DND-41 (cell line): ENCODE measurements around the gene MCM9.

Experiments
- ATAC-seq: fragments of 200-7000 bp; cut with Tn5 transposase; 3 replicates; pipeline ENCODE4 v1.9.1; 2021; ENCODE audit warnings: low read depth; ENCODE audit not compliant: insufficient read depth
- DNase-seq: peaks from one replicate; pipeline ENCODE4 v3.0.0-alpha.2; 2020
- H2AFZ ChIP-seq: 2 replicates; pipeline ENCODE4 v1.6.0; 2012; ENCODE audit warnings: low read depth, low read length
- H3K27ac ChIP-seq: 2 replicates; pipeline ENCODE4 v1.5.1; 2012; ENCODE audit warnings: low read length, inconsistent platforms
- H3K27me3 ChIP-seq: fragments of 200-600 bp; sonication (generic); 2 replicates; pipeline ENCODE4 v1.6.0; 2012; ENCODE audit warnings: low read length, mild to moderate bottlenecking, inconsistent platforms; ENCODE audit not compliant: insufficient read depth, poor library complexity
- H3K36me3 ChIP-seq: 2 replicates; pipeline ENCODE4 v1.5.1; 2012; ENCODE audit warnings: low read length, inconsistent platforms; ENCODE audit not compliant: insufficient read depth
- H3K4me1 ChIP-seq: 2 replicates; pipeline ENCODE4 v1.5.1; 2012; ENCODE audit warnings: mild to moderate bottlenecking, low read length; ENCODE audit not compliant: insufficient read depth
- H3K4me2 ChIP-seq: 2 replicates; pipeline ENCODE4 v1.6.0; 2012; ENCODE audit warnings: mild to moderate bottlenecking, moderate library complexity, low read length, inconsistent platforms; ENCODE audit not compliant: insufficient read depth
- H3K4me3 ChIP-seq, 2 experiments: fragments of 200-600 bp in 1 of 2; shearing (Covaris generic) in 1 of 2; 2 replicates each; pipeline ENCODE4 v1.5.1; 2012 to 2016; ENCODE audit warnings: inconsistent platforms in 2 of 2, low read length in 2 of 2, mild to moderate bottlenecking in 2 of 2, low read depth in 1 of 2, moderate library complexity in 1 of 2
- H3K79me2 ChIP-seq: 2 replicates; pipeline ENCODE4 v1.6.0; 2012; ENCODE audit warnings: low read length, inconsistent platforms; ENCODE audit not compliant: insufficient read depth
- H3K9ac ChIP-seq: 2 replicates; pipeline ENCODE4 v1.6.0; 2012; ENCODE audit warnings: low read depth, mild to moderate bottlenecking, inconsistent platforms, low read length, moderate library complexity
- H3K9me3 ChIP-seq: 2 replicates; pipeline ENCODE4 v1.5.1; 2012; ENCODE audit warnings: low read length, moderate library complexity, mild to moderate bottlenecking, inconsistent platforms; ENCODE audit not compliant: insufficient read depth, severe bottlenecking
- H4K20me1 ChIP-seq: 2 replicates; pipeline ENCODE4 v1.6.0; 2012; ENCODE audit warnings: low read length; ENCODE audit not compliant: insufficient read depth
- EZH2 ChIP-seq: IDR thresholded peaks from 3 replicates; pipeline ENCODE4 v1.6.1; 2012; ENCODE audit warnings: borderline replicate concordance, low read depth, mild to moderate bottlenecking, moderate library complexity, low read length, inconsistent platforms; ENCODE audit not compliant: severe bottlenecking
- TF ChIP-seq, protein P1 (sequence below): IDR thresholded peaks from 2 replicates; pipeline ENCODE4 v1.5.1; 2012; ENCODE audit warnings: borderline replicate concordance, low read length, moderate library complexity, mild to moderate bottlenecking; ENCODE audit not compliant: poor library complexity, severe bottlenecking; ENCODE audit errors: extremely low read depth

Gene MCM9

DNA sequence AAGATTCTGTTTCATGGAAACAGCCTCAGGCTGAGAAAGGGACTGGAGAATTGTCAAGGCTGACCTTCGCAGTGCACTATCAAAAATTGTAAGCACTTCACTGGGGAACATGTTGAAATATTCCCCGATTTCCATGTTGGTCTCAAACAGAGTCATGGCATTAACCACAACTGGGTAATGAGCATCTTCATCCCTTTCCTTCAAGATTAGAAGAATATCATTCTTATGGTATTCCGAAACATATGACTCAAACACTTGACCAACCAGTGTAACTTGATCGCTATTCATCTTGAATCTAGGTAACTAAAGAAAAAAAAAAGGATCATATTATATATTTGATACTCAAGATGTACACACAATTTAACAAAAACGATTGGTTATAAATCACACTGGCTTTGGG lies 3.5 kb downstream of the MCM9 start:
- peaks cover 10% of the 10 kb centered on the region; the same call in 1 of the 2 replicates for H4K20me1 ChIP-seq
- H2AFZ ChIP-seq: no peak overlapping the region
- H3K4me2 ChIP-seq: 0 out of 2 replicates have a peak overlapping the region, but pooled peaks have one; percentile 1
- no peak for DNase-seq
- H3K27ac ChIP-seq: no peak overlapping the region
- H3K4me3 ChIP-seq: no peak overlapping the region
- no peak overlapping the region for H3K9ac ChIP-seq
- peaks cover 49% of the 10 kb centered on the region for H3K36me3 ChIP-seq
- TF ChIP-seq, protein P1, sequence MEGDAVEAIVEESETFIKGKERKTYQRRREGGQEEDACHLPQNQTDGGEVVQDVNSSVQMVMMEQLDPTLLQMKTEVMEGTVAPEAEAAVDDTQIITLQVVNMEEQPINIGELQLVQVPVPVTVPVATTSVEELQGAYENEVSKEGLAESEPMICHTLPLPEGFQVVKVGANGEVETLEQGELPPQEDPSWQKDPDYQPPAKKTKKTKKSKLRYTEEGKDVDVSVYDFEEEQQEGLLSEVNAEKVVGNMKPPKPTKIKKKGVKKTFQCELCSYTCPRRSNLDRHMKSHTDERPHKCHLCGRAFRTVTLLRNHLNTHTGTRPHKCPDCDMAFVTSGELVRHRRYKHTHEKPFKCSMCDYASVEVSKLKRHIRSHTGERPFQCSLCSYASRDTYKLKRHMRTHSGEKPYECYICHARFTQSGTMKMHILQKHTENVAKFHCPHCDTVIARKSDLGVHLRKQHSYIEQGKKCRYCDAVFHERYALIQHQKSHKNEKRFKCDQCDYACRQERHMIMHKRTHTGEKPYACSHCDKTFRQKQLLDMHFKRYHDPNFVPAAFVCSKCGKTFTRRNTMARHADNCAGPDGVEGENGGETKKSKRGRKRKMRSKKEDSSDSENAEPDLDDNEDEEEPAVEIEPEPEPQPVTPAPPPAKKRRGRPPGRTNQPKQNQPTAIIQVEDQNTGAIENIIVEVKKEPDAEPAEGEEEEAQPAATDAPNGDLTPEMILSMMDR: no peak
- no peak for TF ChIP-seq EZH2
- peaks cover 63% of the 10 kb centered on the region for H3K79me2 ChIP-seq
- no peaks in the 10 kb centered on the region for H3K9me3 ChIP-seq
- H3K4me1 ChIP-seq: peaks cover 35% of the 10 kb centered on the region
- no peak for ATAC-seq
- no peaks in the 10 kb centered on the region for H3K27me3 ChIP-seq

DNA sequence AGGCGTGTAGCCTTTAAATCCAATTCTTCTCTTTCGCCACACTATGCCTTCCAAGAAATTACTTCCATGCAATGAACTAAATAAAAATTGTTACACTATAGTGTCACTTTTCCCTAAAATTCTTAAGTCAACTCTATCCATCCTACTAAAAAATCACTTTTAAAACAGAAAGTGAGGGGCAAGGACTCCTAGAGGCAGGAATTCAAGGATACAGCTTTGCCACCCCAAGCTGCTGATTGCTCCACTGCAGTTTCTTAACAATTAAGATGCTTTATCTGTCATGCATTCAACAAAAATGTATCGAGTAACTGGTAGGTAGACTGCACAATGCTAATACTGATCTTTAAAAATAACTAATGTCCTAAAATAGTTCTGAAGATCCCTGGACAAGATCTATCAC lies 4.3 kb downstream of the MCM9 start:
- ATAC-seq (no peak), DNase-seq (no peak)
- no peaks in the 10 kb centered on the region for H3K27me3 ChIP-seq
- H3K9ac ChIP-seq: no peak overlapping the region
- no peaks in the 10 kb centered on the region for H3K9me3 ChIP-seq
- TF ChIP-seq, protein P1: no peak
- no peak for TF ChIP-seq EZH2
- peaks cover 10% of the 10 kb centered on the region; the same call in 1 of the 2 replicates for H4K20me1 ChIP-seq
- 0 out of 2 replicates have a peak overlapping the region, but pooled peaks have one; percentile 1 for H3K4me2 ChIP-seq
- H3K27ac ChIP-seq: no peak overlapping the region
- H3K79me2 ChIP-seq: peaks cover 60% of the 10 kb centered on the region
- H2AFZ ChIP-seq: no peak overlapping the region
- peaks cover 27% of the 10 kb centered on the region for H3K4me1 ChIP-seq
- no peak overlapping the region for H3K4me3 ChIP-seq
- peaks cover 55% of the 10 kb centered on the region for H3K36me3 ChIP-seq

DNA sequence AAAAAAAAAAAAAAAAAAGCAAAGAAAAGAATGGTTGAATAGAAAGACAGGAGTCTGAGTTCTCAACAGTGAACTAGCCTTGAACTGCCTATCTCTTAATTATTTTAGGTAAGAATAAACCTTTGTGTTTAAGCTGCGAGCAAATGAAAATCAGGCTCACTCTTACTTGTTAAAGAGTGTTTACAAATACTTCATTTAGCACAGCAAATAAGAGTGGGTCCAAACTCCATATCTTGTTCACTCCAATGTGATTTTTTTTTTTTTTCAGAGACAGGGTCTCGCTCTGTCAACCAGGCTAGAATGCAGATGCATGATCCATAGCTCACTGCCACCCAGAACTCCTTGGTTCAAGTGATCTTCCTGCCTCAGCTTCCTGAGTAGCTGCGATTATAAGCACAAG lies 11.9 kb downstream of the MCM9 start:
- Histone ChIP-seq H3K4me3 (no peak overlapping the region), H3K9ac (no peak overlapping the region), H3K4me1 (no peaks in the 10 kb centered on the region), H3K79me2 (peaks cover 11% of the 10 kb centered on the region), H3K9me3 (no peaks in the 10 kb centered on the region), H3K36me3 (peaks cover 81% of the 10 kb centered on the region), H2AFZ (no peak overlapping the region), H4K20me1 (no peaks in the 10 kb centered on the region), H3K27ac (no peak overlapping the region), H3K4me2 (no peak overlapping the region), H3K27me3 (no peaks in the 10 kb centered on the region)
- ATAC-seq (no peak), DNase-seq (no peak)
- no peak for TF ChIP-seq EZH2

DNA sequence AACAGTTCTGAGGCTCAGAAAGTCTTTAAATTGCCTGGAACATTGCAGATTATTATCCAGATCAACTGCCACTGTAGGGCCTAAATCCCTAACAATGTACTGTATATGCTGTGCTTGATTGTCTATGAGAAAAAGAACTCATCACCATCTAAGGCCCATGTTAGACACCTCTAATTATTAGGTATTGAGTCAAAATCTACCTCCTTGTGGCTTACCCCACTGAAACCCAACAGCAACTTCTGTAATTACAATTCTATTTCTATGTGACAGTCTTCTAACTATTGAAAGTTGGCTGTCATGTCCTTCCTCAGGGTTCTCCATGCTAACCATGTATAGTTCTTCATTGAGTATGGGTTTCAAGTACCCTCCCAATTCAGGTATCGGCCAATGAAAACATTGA lies 13.9 kb downstream of the MCM9 start:
- H3K4me2 ChIP-seq: no peak overlapping the region
- TF ChIP-seq, protein P1: no peak
- TF ChIP-seq EZH2: no peak
- H3K27me3 ChIP-seq: no peaks in the 10 kb centered on the region
- peaks cover 87% of the 10 kb centered on the region for H3K36me3 ChIP-seq
- no peak for ATAC-seq
- H3K4me3 ChIP-seq: no peak overlapping the region
- no peak for DNase-seq
- H4K20me1 ChIP-seq: no peaks in the 10 kb centered on the region
- H3K9me3 ChIP-seq: no peaks in the 10 kb centered on the region
- H3K27ac ChIP-seq: no peak overlapping the region
- no peak overlapping the region for H3K9ac ChIP-seq
- no peak overlapping the region for H2AFZ ChIP-seq
- no peaks in the 10 kb centered on the region for H3K4me1 ChIP-seq
- H3K79me2 ChIP-seq: peaks cover 7% of the 10 kb centered on the region
